Parathyroid adenoma (tissue), 2 donors: ENCODE results near the gene ANGPTL2.

Experiments used
- H2AFZ ChIP-seq: fragments of 300-600 bp; sonication (generic); one replicate; pipeline ENCODE4 v1.7.0; 2017; ENCODE audit warnings: antibody characterized with exemption, mild to moderate bottlenecking
- H3K27ac ChIP-seq: fragments of 300-600 bp; sonication (generic); one replicate; pipeline ENCODE4 v1.7.0; 2017
- H3K27me3 ChIP-seq: fragments of 300-600 bp; sonication (generic); one replicate; pipeline ENCODE4 v1.7.0; 2017; ENCODE audit warnings: low read length; ENCODE audit not compliant: control insufficient read depth, insufficient read depth
- H3K36me3 ChIP-seq: fragments of 300-600 bp; sonication (generic); one replicate; pipeline ENCODE4 v1.7.0; 2017; ENCODE audit warnings: low read length; ENCODE audit not compliant: control insufficient read depth, insufficient read depth
- H3K4me1 ChIP-seq: fragments of 300-600 bp; sonication (generic); one replicate; pipeline ENCODE4 v1.7.0; 2017; ENCODE audit warnings: control low read depth
- H3K4me2 ChIP-seq: fragments of 300-600 bp; sonication (generic); one replicate; pipeline ENCODE4 v1.7.0; 2017; ENCODE audit warnings: low read length
- H3K4me3 ChIP-seq: fragments of 300-600 bp; sonication (generic); one replicate; pipeline ENCODE4 v1.7.0; 2017; ENCODE audit warnings: low read depth, low read length
- H3K79me2 ChIP-seq: fragments of 300-600 bp; sonication (generic); one replicate; pipeline ENCODE4 v1.7.0; 2017; ENCODE audit warnings: control low read depth
- H3K9ac ChIP-seq: fragments of 300-600 bp; sonication (generic); one replicate; pipeline ENCODE4 v1.7.0; 2017; ENCODE audit warnings: mild to moderate bottlenecking
- H3K9me3 ChIP-seq: fragments of 300-600 bp; sonication (generic); one replicate; pipeline ENCODE4 v1.7.0; 2017; ENCODE audit warnings: low read length; ENCODE audit not compliant: control insufficient read depth
- TF ChIP-seq, protein P1 (sequence below): fragments of 300-600 bp; sonication (generic); IDR thresholded peaks from one replicate; pipeline ENCODE4 v1.7.0; 2017; ENCODE audit warnings: antibody characterized with exemption, mild to moderate bottlenecking
- donor health status: primary hyperparathyroidism.

ANGPTL2 gene

DNA sequence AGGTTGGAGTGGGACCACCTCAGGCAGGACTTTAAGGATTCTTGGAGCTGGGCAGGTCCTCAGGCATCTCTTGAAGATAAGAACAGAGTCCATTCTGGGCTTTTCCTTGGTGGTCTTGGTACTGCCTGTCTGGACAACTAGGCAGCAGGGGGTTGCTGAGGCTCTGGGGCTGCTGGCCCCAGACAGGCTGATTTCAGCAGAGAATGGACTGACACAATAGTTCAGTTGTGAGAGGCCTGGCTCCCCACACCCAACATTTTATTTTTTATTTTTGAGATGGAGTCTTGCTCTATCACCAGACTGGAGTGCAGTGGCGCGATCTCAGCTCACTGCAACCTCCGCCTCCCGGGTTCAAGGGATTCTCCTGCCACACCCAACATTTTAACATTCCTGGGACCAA lies 4.6 kb downstream of the ANGPTL2 start:
- Histone ChIP-seq H3K9ac (no peak overlapping the region), H3K9me3 (no peaks in the 10 kb centered on the region), H3K4me1 (no peaks in the 10 kb centered on the region), H3K27me3 (no peaks in the 10 kb centered on the region), H3K36me3 (no peaks in the 10 kb centered on the region), H2AFZ (no peak overlapping the region), H3K27ac (no peak overlapping the region), H3K4me2 (no peak overlapping the region), H3K4me3 (no peak overlapping the region), H3K79me2 (no peaks in the 10 kb centered on the region)
- TF ChIP-seq, protein P1, sequence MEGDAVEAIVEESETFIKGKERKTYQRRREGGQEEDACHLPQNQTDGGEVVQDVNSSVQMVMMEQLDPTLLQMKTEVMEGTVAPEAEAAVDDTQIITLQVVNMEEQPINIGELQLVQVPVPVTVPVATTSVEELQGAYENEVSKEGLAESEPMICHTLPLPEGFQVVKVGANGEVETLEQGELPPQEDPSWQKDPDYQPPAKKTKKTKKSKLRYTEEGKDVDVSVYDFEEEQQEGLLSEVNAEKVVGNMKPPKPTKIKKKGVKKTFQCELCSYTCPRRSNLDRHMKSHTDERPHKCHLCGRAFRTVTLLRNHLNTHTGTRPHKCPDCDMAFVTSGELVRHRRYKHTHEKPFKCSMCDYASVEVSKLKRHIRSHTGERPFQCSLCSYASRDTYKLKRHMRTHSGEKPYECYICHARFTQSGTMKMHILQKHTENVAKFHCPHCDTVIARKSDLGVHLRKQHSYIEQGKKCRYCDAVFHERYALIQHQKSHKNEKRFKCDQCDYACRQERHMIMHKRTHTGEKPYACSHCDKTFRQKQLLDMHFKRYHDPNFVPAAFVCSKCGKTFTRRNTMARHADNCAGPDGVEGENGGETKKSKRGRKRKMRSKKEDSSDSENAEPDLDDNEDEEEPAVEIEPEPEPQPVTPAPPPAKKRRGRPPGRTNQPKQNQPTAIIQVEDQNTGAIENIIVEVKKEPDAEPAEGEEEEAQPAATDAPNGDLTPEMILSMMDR: no peak

DNA sequence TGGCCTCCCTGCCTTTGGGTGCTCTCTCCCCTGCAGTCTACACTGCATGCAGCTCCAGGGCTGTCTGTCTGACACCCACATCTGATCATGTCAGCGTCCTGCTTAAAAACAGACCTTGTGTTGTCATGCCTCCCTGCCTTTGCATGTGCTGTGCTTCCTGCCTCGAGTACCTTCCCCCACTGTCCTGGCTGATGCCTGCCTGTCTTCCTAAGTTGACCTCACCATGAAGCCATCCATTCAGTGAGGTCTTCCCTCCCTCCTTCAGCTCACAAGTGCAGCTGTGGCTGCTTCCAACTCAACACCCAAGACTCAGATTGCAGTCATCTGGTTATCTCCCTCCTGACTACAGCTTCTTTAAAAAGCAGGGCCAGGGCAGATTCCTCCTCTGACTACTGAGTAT lies 5.5 kb downstream of the ANGPTL2 start:
- H3K79me2 ChIP-seq: no peaks in the 10 kb centered on the region
- no peak overlapping the region for H3K4me3 ChIP-seq
- H3K27ac ChIP-seq: no peak overlapping the region
- H2AFZ ChIP-seq: no peak overlapping the region
- no peaks in the 10 kb centered on the region for H3K27me3 ChIP-seq
- H3K9ac ChIP-seq: no peak overlapping the region
- no peaks in the 10 kb centered on the region for H3K36me3 ChIP-seq
- H3K4me2 ChIP-seq: no peak overlapping the region
- H3K4me1 ChIP-seq: no peaks in the 10 kb centered on the region
- H3K9me3 ChIP-seq: no peaks in the 10 kb centered on the region
- TF ChIP-seq, protein P1: no peak

DNA sequence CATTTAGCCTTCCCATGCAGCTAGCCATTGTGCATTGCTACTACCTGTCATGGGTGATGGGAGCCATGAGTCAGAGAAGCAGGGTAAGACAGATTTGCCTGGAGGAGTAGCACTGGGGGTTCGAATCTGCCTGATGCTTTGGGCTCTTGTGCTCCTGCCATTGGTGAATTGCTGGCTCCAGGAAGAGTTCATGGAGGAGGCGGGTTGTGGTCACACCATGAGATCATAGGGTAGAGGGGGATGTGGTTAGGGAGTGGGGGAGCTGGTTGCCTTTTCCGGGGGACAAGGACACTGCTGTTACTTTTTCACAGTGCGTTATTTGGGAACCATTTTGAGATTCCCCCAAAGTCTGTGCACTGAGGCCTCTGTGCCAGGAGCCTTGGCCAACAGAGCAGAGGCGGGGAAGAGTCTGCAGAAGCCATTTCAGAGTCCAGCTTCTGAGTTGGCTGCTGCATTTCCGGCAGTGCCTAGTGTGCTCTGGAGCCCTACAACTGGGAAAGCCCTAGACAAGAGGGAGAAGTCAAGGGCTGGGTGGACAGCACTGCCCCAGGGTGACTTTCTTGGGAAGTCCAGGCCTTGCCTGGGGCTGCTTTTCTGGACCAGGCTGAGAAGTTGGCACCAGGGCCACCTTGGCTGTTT lies 6.2 kb downstream of the ANGPTL2 start:
- Histone ChIP-seq H3K79me2 (no peaks in the 10 kb centered on the region), H2AFZ (no peak overlapping the region), H3K4me1 (no peaks in the 10 kb centered on the region), H3K9ac (no peak overlapping the region), H3K9me3 (no peaks in the 10 kb centered on the region), H3K4me2 (no peak overlapping the region), H3K36me3 (no peaks in the 10 kb centered on the region), H3K4me3 (no peak overlapping the region), H3K27me3 (no peaks in the 10 kb centered on the region), H3K27ac (no peak overlapping the region)
- TF ChIP-seq, protein P1: no peak

DNA sequence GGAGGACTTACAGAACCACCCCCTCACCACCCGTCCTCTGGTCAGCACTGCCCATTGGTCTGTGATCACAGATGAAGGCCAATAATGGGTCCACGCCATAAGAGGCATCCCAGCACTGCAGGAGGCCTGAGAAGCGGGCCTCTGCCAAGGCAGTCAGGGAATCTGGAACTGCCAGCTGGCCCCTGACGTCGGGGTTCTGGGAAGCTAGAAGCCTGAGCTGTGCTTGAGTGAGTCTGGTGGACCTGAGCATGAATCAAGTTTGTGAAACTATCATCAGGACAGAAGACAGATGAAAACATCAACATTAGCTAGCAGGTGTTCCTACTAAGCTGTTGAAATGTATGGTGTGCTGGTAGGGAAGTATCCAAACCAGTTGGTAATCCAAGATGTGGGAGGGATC lies 7.8 kb downstream of the ANGPTL2 start:
- H3K27me3 ChIP-seq: no peaks in the 10 kb centered on the region
- no peak overlapping the region for H3K27ac ChIP-seq
- H3K36me3 ChIP-seq: no peaks in the 10 kb centered on the region
- no peak overlapping the region for H3K4me2 ChIP-seq
- H3K9me3 ChIP-seq: no peaks in the 10 kb centered on the region
- no peak overlapping the region for H3K9ac ChIP-seq
- no peaks in the 10 kb centered on the region for H3K4me1 ChIP-seq
- no peak overlapping the region for H2AFZ ChIP-seq
- H3K79me2 ChIP-seq: no peaks in the 10 kb centered on the region
- TF ChIP-seq, protein P1: no peak
- no peak overlapping the region for H3K4me3 ChIP-seq

DNA sequence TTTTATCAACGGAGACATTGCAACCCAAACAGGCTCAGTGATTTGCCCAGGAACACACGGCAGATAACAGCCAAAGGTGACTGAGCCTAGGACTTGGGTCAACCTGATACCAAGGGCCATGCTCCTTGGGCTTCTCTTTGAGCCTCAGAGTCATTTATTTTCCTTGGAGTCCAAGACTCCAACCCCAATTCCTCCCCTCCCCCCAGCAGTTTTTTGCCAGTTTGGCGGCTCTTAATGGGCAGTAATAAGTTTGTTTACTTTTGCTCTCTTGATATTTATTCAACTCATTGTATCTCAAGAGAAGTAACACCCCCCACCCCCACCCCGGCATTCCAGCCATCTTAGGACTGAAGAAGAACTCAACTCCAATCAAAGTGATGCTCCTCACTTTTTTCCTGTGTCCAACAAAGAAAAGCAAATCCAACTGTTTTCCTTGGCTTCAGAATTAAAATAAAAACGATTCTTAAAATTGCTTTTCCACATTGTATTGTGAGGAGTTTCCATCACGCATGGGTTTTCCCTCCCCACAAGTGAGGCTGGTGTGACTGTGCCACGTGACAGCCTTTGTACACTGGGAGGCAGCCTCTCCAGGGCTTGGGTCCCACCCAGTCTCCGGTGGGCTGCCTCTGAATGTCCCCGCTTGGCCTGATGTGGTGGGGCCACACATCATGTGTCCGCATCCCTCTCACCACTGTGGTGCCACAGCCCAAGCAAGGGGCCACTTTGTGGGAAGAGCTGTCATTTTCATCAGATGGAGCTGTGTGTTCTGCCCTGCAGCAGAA lies 9.1 kb downstream of the ANGPTL2 start:
- Histone ChIP-seq H3K4me3 (no peak overlapping the region), H3K36me3 (no peaks in the 10 kb centered on the region), H3K4me1 (no peaks in the 10 kb centered on the region), H3K79me2 (no peaks in the 10 kb centered on the region), H3K9ac (no peak overlapping the region), H3K27me3 (no peaks in the 10 kb centered on the region), H3K4me2 (no peak overlapping the region), H3K27ac (no peak overlapping the region), H3K9me3 (no peaks in the 10 kb centered on the region), H2AFZ (no peak overlapping the region)
- TF ChIP-seq, protein P1: no peak
